ENCODE results near the gene TRIM69. TPM values are rescaled to one million over a fixed set of nuclear protein-coding genes. Genes with fewer than 3 reads are reported as not detected.

Gene TRIM69
- total RNA-seq, 1 experiment from 2014 or later = 61.0 TPM

GRCh38 chr15:44790215-44790614 lies 53.9 kb downstream of the TRIM69 start:
- CTCF ChIA-PET = no interaction called here

GRCh38 chr15:44790656-44791055 lies 54.3 kb downstream of the TRIM69 start:
- no TSS peak for BruUV-seq (replicated peaks)
- H3K4me3 ChIP-seq (ENCODE audit: low read depth, low read length, poor library complexity, severe bottlenecking) = no peak overlapping the region
- no peak for DNase-seq (ENCODE audit: low spot score)
- TF ChIP-seq CTCF (conservative IDR thresholded peaks at IDR 0.05; ENCODE audit: low read depth, low read length) (no peak), EZH2 (IDR thresholded peaks at IDR 0.05; ENCODE audit: borderline replicate concordance, low read depth, low read length, poor library complexity, severe bottlenecking) (no peak)
- no peaks in the 10 kb centered on the region for H3K36me3 ChIP-seq (ENCODE audit: insufficient read depth, low read length, poor library complexity, severe bottlenecking)
- ChIA-PET POLR2A (ENCODE audit: low non-redundant PET) (no interaction called here), CTCF (no interaction called here)
- H3K27ac ChIP-seq (ENCODE audit: low read depth, low read length, poor library complexity, severe bottlenecking) = no peak overlapping the region
- H3K27me3 ChIP-seq (replicated peaks; ENCODE audit: insufficient read depth, low read depth, low read length, poor library complexity) = no peaks in the 10 kb centered on the region
- peaks cover 14% of the 10 kb centered on the region for H3K4me1 ChIP-seq (ENCODE audit: insufficient read depth, low read length, poor library complexity, severe bottlenecking)
- intact Hi-C loops (cut with micrococcal nuclease; ENCODE audit: unreplicated experiment) = no loop called here
- H3K9me3 ChIP-seq (ENCODE audit: low read depth, low read length, poor library complexity, severe bottlenecking) = no peaks in the 10 kb centered on the region

More at GRCh38 chr15:44790215-44790614, 53.9 kb downstream of the TRIM69 start:
- BruUV-seq (replicated peaks) = no TSS peak
- Histone ChIP-seq H3K27me3 (replicated peaks; ENCODE audit: insufficient read depth, low read depth, low read length, poor library complexity) (no peaks in the 10 kb centered on the region), H3K9me3 (ENCODE audit: low read depth, low read length, poor library complexity, severe bottlenecking) (no peaks in the 10 kb centered on the region), H3K36me3 (ENCODE audit: insufficient read depth, low read length, poor library complexity, severe bottlenecking) (no peaks in the 10 kb centered on the region), H3K27ac (ENCODE audit: low read depth, low read length, poor library complexity, severe bottlenecking) (no peak overlapping the region), H3K4me3 (ENCODE audit: low read depth, low read length, poor library complexity, severe bottlenecking) (no peak overlapping the region), H3K4me1 (ENCODE audit: insufficient read depth, low read length, poor library complexity, severe bottlenecking) (peaks cover 16% of the 10 kb centered on the region)
- TF ChIP-seq CTCF (conservative IDR thresholded peaks at IDR 0.05; ENCODE audit: low read depth, low read length) (no peak), EZH2 (IDR thresholded peaks at IDR 0.05; ENCODE audit: borderline replicate concordance, low read depth, low read length, poor library complexity, severe bottlenecking) (no peak)
- intact Hi-C loops (cut with micrococcal nuclease; ENCODE audit: unreplicated experiment) = no loop called here
- no peak for DNase-seq (ENCODE audit: low spot score)
- POLR2A ChIA-PET (ENCODE audit: low non-redundant PET) = no interaction called here

- H3K27me3 ChIP-seq (replicated peaks; ENCODE audit: insufficient read depth, low read depth, low read length, poor library complexity) = no peaks in the 10 kb centered on the region
- no peak for DNase-seq (ENCODE audit: low spot score)
- H3K9me3 ChIP-seq (ENCODE audit: low read depth, low read length, poor library complexity, severe bottlenecking) = no peaks in the 10 kb centered on the region
- ChIA-PET CTCF (no interaction called here), POLR2A (ENCODE audit: low non-redundant PET) (no interaction called here)
- intact Hi-C loops (cut with micrococcal nuclease; ENCODE audit: unreplicated experiment) = no loop called here
- H3K36me3 ChIP-seq (ENCODE audit: insufficient read depth, low read length, poor library complexity, severe bottlenecking) = no peaks in the 10 kb centered on the region
- TF ChIP-seq CTCF (conservative IDR thresholded peaks at IDR 0.05; ENCODE audit: low read depth, low read length) (no peak), EZH2 (IDR thresholded peaks at IDR 0.05; ENCODE audit: borderline replicate concordance, low read depth, low read length, poor library complexity, severe bottlenecking) (no peak)
- H3K27ac ChIP-seq (ENCODE audit: low read depth, low read length, poor library complexity, severe bottlenecking) = no peak overlapping the region
- BruUV-seq (replicated peaks) = no TSS peak
- peaks cover 8% of the 10 kb centered on the region for H3K4me1 ChIP-seq (ENCODE audit: insufficient read depth, low read length, poor library complexity, severe bottlenecking)
- H3K4me3 ChIP-seq (ENCODE audit: low read depth, low read length, poor library complexity, severe bottlenecking) = no peak overlapping the region
Observed at GRCh38 chr15:44792715-44793114, 56.4 kb downstream of the TRIM69 start.
